Activated CD4-positive, alpha-beta T cell treated with anti-CD3 and anti-CD28 coated beads, Interleukin-2, amount 50 U/mL, for 48 hours (primary cell): ENCODE results near the gene TNFRSF8.
"Not testable (repeated sequence)": the region's sequence is repeated elsewhere in the genome, so short reads cannot be mapped to it uniquely, and the experiment has no call there.

Experiments
- DNase-seq, 2 experiments: peaks; one replicate each; pipeline ENCODE4 v3.0.0-alpha.2; 2020

The TNFRSF8 gene

GRCh38 chr1:12063141-12064072 lies at the start of gene TNFRSF8:
Gene TNFRSF8, plus strand, starts transcription at chr1:12063303. Its CDS starts 296 bp downstream, at chr1:12063599.
- peak; percentile 55 to 65 for DNase-seq

DNA sequence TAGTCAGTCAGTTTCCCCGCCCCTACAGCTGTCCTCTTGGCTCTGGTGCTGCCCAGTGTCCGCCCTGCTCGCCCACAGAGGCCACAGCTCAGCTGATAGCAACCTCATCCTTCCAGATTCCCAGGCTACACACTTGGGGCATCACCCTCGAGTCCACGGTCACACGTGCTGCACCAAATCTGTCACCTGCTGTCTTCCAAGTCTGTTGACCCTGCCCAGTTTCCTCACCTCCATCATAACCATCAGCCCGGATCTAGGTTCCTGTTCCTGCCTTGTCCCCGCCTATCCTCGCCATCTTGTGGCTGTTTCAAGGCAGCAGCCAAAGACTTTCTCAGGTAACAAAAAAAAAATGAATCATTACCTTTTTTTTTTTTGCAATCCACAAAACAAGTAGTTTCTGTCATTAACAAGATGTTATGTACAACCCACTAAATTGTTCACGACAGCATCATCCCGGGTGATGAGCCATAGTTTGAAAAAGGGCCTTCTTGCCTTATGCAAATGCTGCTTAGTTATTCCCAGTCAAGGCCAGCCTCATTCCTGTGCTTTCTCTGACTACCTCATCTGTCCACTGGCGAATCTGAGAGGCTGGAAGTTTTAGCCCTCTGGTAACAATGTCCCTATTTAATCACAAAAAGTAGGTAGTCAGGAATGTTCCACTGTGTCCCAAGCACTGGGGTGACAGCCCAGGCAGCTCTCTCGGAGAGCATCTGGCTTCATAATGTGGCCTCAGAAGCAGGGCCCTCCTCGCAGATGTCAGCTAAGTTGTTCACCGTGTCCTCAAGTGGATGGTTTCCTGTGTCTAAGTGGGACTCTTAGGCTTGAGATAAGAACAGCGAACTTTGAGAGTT lies 48.7 kb upstream of the TNFRSF8 start:
- peak; percentile 16 to 34 for DNase-seq

GRCh38 chr1:12015001-12015491 lies 48.1 kb upstream of the TNFRSF8 start:
- no peak for DNase-seq

GRCh38 chr1:12015499-12015898 lies 47.6 kb upstream of the TNFRSF8 start:
- no peak for DNase-seq

DNA sequence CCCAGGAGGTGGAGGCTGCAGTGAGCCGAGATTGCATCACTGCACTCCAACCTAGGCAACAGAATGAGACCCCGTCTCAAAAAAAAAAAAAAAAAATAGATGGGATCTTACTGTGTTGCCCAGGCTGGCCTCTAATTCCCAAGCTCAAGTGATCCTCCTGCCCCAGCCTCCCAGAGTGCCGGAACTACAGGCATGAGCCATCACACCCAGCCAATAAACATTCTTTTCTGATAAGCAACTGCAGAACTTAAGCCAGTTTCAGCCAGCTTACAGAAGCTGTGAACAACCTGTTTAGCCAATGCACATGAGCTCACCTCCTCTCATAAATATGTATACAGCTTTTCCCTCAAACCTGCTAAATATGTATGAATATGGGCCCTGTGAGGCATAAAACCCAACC lies 46.9 kb upstream of the TNFRSF8 start:
- DNase-seq = no peak

- DNase-seq = no peak
These were observed 43.1 kb upstream of the TNFRSF8 start for GRCh38 chr1:12019858-12020509.

DNA sequence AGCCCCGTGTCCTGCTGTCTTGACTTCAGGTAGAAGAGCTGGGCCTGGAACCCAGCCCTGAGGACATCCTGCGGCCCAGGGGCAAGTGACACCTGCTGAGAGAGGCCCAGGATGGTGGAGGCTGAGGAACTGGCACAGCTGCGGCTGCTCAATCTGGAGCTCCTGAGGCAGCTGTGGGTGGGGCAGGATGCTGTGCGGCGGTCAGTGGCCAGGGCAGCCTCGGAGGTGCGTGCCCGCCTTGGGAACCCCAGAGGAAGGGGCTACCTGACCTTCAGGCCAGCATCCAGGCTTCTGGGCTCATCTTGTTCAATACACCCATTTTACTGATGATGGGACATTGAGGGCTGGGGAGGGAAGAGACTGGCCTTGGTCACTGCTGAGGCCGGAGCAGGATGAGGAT lies 41.5 kb upstream of the TNFRSF8 start:
- no peak for DNase-seq

DNA sequence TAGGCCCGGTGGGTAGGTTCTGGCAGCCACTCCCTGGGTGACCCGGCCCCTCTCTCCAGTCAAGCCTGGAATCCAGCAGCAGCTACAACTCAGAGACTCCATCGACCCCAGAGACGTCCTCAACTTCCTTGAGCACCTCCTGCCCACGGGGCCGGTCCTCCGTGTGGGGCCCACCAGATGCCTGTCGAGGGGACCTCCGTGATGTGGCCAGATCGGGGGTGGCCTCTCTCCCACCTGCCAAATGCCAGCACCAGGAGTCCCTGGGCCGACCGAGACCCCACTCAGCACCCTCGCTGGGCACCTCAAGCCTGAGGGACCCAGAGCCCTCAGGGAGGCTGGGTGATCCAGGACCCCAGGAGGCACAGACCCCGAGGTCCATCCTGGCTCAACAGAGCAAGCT lies 41.1 kb upstream of the TNFRSF8 start:
- DNase-seq = no peak

- no peak for DNase-seq
These were observed 36.5 kb upstream of the TNFRSF8 start for GRCh38 chr1:12026586-12026985.

- no peak for DNase-seq
These were observed 34.9 kb upstream of the TNFRSF8 start for GRCh38 chr1:12028248-12028647.

DNA sequence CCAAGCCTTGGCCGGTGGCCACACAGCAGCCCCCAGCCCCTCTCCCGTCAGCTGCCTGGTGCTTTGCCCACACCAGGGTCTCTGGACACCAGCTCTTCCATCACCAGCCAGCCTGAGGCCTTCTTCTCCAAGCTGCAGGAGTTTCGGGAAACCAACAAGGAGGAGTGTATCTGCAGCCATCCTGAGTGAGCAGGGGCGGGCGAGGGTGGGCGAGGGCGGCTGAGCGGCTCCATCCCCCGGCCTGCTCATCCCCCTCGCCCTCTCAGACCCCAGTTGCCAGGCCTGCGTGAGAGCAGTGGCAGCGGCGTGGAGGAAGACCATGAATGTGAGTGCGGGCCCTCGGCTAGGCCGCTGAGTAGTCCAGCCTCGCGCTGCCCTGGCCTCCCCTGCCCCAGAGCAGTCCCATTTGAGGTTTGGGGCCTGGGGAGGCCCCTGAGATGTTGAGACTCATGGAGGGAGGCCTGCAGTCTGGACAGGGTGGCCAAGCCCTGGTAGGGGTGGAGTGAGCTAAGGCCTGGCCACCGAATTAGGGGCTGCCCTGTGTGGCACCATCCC lies 34.1 kb upstream of the TNFRSF8 start:
- no peak for DNase-seq

GRCh38 chr1:12029720-12030339 lies 33.3 kb upstream of the TNFRSF8 start:
- DNase-seq = no peak

GRCh38 chr1:12031039-12031980 lies 31.8 kb upstream of the TNFRSF8 start:
- DNase-seq = peak; percentile 53 to 67

GRCh38 chr1:12032161-12032621 lies 30.9 kb upstream of the TNFRSF8 start:
- DNase-seq = no peak

DNA sequence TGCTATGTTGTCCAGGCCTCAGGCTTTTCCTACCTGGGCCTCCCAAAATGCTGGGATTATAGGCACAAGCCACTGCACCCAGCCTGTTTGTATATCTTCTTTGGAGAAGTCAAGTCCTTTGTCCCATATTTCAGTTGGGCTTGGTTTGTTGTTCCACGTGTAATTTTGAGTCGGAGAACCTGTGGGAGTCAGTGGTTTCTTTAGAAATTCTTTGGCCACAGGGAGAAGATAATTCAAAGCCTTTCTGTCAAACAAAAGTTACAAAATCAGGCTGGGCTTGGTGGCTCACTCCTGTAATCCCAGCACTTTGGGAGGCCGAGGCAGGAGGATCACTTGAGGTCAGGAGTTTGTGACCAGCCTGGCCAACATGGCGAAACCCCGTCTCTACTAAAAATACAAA lies 29.7 kb upstream of the TNFRSF8 start:
- not testable (repeated sequence) for DNase-seq

GRCh38 chr1:12034381-12034801 lies 28.7 kb upstream of the TNFRSF8 start:
- no peak for DNase-seq

GRCh38 chr1:12035312-12035711 lies 27.8 kb upstream of the TNFRSF8 start:
- DNase-seq = no peak

DNA sequence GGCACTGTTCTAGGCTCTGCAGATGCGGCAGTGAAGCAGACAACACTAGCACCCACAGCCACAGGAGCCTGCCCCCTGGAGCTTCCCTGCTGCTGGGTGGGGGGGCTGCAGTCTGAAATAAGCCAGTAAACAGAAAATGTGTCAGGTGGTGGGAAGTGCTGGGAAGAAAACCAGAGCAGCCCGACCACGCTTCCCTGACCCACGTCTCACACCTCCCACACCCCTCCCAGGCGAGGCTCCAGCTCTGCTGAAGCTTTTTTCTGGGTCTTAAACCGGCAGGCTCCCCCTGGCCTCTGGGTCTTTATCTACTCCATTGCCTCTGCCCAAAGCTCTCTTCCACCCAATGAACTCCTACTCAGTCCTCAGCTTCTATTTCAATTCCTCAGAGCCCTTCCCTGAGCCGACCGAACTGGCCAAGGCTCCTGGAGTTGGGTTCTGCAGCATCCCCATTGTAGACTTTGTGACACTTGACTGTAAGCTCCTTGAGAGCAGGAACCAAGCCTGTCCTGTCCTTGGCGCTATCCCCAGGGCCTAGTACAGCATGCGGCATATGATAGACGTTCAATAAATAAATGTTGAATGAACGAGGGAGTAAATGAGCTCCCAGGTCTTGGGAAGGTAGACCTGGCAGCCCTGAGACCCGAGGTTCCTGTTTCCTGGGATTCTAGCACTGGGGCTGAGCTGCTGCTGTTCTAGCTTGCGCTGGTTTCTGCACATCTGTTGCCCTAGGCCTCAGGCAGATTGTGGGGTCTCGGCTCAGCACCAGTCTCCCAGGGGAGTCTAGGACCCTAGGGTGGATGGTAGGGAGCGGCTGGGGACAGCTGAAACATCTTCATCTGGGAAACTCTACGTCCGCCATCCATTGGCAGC lies 25.4 kb upstream of the TNFRSF8 start:
- DNase-seq = no peak

DNA sequence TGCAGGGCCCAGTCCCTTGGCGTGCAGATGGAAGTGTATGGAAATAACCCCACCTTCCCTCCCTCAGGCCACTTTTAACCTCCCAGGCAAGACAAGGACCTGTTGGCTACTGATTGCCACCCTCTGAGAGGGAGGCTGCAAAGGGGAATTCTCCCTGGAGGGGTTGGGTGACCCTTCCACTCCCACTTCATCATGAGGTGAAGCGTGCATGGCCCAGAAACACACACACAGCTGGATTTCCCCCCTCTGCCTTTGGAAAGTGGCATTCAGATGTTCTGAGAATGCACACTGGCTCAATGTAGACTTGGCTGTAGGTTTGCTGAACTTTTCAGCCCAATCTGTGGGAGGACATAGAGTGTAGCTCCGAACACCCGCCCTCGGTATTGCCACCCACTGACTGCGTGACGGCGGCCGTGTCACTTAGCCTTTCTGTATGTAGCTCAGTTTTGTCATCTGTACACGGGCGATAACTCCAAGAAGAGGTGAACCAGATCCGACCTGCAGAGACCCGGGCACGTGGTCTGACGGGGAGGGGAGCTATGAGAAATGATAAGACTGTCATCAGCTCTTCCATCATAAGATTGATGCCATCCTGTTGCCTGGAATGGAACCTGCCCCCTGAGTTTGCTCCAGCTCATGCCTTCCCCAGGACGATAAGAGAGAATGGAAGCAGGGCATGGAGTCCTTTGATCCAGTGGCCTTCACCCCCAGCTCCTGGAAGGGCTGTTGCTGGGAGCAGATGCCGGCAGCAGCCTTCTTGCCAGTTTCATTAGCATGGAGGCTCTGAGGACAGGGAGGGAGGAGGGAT lies 24.5 kb upstream of the TNFRSF8 start:
- DNase-seq = no peak
